G401.6 (cell line): ENCODE data around the gene TBXAS1.

ENCODE experiments used
- FAIRE-seq: peaks from 2 replicates; lab custom pipeline; 2012; peaks lifted over from hg19 to GRCh38; lab: Jason Lieb, UNC

The TBXAS1 gene

DNA sequence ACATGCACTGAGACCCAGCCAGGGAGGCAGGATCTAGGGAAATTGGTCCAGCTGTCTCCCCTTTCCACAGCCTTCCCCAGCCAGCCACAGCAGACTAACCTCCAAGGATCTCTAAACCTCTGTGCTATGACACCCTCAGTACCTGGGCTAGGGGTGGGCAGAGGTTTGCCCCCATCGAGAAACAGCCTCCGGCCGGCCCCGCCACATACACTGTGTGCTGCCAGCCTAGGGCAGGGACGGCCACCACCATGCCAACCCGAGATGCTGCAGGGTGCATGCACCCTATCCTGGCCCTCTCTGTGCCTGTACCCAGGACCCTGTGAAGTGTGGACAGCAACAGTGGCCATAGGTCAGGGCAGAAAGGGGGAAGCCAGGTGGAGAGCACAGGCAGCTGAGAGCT lies 175.6 kb downstream of the TBXAS1 start:
- no peak for FAIRE-seq

DNA sequence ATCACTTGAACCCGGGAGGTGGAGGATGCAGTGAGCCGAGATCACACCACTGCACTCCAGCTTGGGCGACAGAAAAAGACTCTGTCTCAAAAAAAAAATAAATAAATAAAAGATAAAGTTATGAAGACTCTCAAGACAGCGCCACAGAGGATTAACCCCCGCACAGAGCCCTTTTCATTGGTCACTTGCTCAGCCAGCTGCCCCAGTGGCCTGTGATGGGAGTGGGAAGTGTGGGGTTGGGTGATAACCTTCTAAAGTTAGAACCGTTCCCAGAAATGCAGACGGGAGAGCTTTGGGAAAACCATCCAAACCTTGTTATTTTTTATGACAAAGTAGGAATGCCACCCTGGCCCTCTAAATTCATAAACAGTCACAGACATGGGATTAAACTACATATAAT lies 176.3 kb downstream of the TBXAS1 start:
- no peak for FAIRE-seq

DNA sequence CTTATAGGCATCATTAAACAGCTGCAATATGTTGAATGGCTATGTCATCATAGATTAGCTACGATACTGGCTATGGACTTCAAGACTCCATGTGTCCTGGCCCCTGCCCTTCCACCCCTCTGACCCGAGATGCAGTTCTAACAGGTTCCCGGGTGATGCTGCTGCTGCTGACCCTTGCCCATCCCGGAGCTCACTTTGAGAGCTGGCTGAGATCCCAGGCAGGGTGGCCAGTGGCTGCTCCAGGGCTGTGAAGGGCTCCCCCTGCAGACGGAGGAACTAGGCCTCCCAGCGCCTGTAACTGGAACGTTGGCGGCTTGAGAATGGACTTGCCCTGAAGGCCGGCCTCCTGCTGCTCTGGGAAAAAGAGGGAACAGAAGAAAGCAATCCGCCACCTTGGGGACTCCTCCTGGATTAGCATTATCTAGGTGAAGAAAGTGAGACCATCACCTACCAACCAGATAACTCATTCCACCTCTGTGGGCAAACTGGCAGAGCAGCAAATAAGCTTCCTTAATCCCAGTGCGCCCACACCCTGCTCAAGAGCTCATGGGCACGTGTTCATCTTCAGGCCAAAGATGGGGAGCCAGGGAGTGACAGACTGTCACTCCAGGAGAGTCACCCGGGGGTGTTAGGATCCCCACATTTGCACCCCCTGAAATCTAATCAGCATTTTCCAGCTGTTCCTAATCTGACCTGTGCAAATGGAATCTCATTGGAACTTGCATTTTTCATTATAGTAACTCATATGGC lies 176.9 kb downstream of the TBXAS1 start:
- no peak for FAIRE-seq

DNA sequence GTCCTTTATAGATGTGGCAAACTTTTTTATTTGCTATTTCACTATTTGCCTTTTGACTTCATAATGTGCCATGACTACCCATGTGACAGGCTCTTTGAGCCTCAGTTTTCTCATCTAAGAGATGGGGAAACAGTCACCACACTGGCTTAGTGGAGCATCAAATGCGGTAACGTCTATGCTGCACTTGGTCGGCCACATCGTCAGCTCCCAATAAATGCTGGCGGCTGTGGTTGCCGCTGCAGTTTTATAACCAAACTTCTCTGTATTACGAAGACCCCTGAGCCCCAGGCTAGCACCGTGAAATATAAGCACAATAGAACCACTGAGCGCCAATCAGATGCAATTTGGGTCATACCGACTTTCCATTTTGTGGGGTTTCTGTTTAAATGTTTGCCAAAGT lies 177.5 kb downstream of the TBXAS1 start:
- FAIRE-seq: no peak

DNA sequence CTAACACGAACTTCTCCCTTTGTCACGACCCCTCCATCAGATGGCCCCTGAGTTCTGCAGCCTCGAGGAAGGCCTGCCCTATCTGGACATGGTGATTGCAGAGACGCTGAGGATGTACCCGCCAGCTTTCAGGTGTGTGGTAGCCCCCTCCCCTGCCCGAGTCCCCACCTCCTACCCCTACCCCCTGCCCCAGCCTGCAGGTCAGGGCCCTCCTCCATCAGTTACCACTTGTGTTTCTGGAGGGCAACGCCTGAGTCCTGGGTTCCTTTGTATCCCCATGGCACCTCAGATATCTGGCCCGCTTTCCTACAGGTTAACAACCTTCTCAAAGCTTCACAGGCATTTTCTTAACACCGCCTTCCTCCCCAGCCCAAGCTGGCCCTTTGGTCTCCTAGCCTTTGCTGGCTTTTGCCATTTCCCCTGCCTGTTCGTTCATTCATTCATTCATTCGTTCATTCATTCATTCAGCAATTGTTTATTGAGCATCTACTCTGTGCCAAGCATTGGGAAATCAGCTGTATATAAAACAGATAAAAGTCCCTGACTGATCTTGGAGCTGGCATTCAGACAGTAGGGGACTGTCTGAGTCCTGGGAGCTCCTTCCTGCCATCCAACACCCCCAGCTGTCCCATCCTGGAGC lies 178.1 kb downstream of the TBXAS1 start:
- FAIRE-seq: no peak

DNA sequence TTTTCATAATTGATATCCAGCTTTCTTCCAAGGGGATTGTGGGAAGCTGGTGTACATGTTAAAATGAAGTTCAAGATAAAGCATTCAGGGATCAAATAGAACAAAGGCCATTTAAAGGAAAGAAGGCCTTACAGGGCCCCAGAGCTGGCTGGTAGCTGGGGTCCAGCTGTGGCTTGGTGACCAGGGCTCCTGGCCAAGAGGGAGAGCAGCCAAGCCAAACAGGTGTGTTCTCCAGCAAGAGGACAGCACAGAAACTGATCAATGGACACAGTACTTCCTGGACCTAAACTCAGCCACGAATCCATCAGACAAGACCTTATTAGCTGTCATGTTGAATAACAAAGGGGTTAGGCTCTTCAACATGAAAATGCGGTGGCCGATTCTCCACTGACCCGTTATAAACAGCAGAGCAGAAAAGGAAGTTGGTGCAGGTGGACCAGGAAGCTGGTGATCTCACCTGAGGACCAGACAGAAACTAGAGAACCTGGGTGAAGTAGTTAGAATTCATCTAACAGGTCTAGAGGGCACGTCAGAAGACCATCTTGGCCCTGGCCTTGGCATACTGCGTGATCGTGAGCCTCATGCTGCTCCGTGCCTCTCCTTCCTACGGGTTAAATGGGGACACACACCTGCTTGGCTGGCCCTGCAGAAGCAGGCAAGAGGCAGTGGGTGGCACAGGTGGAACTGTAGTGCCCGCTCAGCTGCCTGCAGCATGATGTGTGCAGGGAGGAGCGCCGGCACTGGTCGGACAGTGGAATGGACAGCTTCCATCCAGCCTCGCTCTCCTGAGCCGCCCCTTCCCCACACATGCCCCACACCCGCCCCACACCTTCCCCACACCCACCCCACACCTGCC lies 179.9 kb downstream of the TBXAS1 start:
- no peak for FAIRE-seq

DNA sequence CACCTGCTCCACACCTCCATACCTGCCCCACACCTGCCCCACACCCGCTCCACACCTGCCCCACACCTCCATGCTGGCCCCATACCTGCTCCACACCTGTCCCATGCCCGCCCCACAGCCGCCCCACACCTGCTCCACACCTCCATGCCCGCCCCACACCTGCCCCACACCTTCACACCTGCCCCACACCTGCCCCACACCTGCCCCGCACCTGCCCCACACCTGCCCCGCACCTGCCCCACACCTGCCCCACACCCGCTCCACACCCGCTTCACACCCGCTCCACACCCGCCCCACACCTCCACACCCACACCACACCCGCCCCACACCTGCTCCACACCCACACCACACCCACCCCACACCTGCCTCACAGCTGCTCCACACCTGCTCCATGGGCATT lies 180.7 kb downstream of the TBXAS1 start:
- no peak for FAIRE-seq

DNA sequence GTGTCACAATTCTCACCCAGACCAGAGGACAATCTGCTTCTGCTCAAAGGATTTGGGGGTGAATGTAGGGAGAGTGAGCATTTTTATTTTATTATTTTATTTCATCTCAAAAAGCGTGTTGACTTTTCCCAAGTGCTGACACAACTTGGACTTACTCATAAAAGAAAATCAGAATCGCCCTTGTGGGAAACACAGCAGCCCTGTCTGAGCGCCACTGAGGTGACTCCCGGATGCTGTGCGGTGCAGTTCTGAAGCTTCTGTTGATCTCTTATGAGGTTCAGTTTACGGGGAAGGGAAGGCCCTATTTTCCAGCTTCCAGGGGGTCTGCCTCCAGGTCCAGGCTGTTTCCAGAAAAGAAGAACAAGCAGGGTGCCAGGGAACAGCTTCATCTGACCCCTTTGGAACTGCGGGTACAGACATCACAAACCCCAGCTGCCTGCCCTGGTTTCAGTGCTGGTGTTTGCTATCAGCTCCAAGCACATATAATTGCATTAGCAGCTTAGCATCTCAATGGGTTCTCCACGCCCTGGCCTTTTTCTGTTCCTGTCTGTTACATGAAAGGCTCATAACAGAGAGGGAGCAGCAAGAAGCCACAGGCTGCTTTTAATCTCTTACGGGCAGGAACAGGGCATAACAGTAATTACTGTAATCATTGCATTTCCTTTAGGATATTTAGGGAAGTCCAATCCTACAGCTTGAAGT lies 181.3 kb downstream of the TBXAS1 start:
- no peak for FAIRE-seq

DNA sequence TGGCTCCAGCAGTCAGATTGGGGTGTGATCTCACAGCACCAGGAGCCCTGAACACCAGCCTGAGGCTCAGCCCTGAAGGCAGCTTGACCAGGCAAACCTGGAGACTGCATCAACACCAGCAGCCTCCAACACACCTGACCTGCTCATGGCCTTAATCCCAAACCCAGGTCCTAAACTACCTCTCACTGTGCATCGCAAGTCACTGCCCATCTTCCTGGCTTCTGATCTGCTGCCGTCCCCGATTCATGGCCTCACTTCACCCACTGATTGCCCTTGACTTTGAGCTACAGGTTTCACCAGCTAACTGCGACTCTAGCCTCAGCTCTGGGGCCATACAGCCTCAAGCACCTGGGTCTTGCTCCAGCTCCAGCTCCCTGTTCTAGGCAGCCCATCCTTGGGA lies 184.6 kb downstream of the TBXAS1 start:
- no peak for FAIRE-seq

DNA sequence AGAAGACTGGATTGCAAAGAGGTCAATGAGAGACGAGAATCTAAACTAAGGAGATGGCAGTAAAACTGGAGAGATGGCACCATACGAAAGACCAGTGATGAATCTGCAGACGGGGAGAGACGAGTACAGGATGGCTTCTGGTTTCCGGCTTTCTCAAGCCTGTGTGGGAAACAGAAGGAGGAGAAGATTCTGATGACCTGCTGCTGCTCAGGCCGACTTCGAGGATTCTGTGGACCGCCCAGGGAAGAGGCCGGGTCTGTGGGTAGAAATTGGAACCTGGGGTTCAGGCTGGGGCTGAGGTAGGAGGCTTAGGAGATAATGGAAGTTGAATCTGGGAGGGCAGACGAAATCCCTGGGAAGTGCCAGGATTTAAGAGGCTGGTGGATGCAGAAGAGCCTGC lies 185.1 kb downstream of the TBXAS1 start:
- no peak for FAIRE-seq

DNA sequence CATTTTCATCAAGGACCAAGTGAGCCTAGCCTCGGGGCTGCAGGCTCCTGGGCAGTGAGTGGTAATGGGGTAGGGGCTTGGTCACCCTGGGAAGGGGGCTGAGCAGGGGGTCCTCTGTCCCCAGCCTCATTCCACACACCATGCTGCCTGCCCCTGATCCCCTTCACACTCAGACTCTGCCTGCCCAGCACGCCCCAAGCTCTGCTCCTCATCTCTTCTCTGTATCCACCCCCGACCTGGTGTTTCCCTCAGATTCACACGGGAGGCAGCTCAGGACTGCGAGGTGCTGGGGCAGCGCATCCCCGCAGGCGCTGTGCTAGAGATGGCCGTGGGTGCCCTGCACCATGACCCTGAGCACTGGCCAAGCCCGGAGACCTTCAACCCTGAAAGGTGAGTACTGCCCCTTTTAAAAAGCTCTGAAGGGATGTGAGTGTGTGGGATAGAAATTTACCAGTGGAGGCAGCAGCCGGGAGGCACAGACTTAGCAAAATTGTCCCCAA lies 186.5 kb downstream of the TBXAS1 start:
- no peak for FAIRE-seq

DNA sequence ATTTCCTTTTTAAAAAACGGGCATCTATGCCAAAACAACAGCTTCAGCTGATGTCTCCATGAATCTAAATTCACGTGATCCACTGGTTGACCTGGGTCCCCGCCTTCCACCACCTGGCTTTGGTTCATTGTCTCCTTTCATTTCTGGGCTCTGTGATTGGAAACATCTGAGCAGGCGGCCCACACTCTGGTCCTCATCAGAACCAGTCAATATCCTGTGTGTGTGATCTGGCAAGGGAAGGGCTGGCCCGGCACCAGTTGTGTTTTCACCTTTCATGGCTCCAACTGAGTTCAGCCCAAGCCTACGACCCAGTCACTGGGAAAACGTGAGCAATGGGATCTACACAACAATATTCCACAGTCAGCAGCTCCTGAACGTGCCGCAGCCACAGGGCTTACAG lies 187.5 kb downstream of the TBXAS1 start:
- no peak for FAIRE-seq

DNA sequence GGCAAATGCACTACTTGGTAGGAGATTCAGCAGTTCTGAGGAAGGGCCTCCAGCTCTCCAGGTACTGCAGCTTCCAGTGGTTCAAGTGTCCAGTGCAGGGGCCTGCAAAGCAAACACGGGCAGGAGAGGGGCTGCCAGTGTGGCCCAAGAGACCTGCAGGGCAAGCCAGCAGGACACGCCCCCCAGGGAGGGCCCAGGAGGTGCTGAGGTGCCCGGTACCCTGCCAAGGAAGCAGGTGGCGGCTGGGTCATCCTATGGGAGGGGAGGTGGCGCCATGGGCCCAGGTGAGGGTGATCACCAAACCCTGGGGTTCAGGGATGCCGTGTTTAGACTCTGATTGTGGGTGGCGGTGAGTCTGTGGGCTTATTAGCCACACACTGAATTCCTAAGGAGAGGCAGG lies 188.0 kb downstream of the TBXAS1 start:
- FAIRE-seq: no peak

DNA sequence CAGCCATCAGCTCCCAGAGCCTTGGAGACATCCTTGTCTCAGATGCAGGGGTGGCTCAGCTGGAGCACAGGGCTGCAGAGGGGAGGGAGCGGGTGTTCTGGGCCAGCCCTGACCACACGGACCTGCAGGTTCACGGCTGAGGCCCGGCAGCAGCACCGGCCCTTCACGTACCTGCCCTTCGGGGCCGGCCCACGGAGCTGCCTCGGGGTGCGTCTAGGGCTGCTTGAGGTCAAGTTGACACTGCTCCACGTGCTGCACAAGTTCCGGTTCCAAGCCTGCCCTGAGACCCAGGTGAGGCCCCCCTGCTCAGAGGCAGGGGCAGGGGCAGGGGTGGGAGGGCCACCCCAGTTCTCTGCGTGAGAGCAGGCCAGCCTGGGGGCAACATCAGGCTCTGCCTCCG lies 188.5 kb downstream of the TBXAS1 start:
- no peak for FAIRE-seq

DNA sequence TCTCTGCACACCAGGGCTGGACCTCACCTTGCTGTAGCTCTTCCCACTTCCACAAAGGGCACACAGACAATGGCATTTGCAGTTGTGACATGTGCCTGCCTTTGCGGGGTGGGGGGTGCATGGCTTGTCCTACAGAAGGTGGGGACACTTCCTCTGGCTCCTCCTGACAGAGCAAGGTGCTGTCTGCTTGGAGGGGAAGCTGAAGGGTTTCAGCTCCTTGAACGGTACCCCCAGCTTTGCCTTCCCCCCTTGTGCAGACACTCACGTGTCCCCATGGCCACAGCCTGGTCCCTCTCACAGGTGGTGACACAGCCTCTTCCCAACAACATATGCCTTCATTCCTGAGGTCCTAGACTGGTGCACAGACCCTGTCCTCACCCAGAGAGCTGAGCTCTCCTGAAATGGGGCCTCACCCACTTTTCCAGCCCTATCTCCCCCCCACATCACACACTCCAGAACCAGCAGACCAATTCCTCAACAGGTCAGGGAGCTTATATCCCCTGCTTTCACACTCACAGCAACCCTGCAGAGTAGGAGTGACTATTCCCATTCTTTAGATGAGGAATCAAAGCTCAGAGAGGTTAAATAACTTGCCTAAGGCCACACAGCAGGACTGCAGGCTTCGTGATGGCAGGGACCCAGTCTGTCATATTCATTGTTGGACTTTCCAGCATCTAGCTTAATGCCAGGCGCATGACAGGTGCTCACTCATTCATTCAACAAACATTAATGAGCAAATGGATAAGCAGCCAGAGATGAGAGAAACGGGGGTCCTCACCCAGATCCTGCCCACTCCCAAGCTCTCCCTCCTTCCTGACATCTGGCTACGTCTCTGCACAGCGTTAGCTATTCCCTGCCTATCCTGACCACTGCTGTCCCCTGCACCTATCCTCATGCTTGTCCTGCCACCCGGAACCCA lies 189.3 kb downstream of the TBXAS1 start:
- FAIRE-seq: no peak

DNA sequence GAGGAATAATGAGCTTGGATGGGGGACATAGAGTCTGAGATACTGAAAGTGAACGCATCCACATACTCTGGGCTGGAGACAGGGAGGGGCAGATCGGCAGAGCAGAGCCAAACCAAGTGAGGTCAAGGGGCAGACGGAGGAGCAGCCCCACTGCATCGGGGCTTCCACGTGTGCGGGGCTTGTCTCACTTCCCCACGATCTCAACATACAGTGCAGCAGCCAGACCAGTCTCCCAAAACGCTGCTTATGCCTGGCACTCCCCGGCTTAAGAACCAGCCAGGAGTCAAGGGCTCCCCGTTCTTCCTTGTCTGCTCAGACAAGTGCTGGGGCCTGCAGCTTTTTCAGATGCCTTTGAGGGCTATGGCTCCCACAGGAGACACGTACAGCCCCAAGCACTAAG lies 190.1 kb downstream of the TBXAS1 start:
- no peak for FAIRE-seq

DNA sequence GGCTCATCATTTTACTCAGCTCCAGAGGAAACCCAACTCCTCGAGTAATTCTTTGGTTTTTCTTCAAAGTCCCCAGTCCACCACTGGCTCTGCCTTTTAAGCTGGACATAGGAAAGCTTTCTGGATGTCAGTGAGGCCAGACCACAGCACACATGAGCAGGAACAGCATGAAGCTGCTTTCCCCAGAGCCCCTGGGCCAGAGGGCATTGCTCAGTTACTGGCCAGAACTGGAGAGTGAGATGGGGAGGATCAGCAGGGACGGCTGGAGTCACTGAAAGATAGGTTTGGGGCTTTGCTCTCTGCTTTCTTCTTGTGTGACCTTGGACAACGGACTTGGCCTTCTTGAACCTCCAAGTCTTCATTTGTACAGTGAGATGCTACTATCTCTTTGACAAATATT lies 190.5 kb downstream of the TBXAS1 start:
- no peak for FAIRE-seq

DNA sequence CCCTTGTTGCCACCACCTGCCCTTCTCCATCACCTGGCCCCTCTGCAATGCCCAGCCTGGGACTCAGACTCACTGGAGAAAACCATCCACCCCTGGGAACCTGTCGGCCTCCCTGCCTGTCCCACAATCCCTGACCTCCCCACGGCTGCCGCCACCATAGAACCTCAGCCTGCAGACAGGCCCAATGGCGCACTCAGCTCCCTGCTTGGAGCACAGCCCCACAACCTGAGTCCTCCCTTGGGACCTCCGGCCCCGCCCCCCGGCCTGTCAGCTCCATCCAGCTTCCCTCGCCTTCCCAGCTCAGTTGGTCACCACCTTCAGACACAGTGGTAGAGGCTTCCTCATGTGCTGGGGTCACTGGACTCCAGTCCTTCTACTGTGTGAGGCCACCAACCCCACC lies 192.5 kb downstream of the TBXAS1 start:
- no peak for FAIRE-seq

DNA sequence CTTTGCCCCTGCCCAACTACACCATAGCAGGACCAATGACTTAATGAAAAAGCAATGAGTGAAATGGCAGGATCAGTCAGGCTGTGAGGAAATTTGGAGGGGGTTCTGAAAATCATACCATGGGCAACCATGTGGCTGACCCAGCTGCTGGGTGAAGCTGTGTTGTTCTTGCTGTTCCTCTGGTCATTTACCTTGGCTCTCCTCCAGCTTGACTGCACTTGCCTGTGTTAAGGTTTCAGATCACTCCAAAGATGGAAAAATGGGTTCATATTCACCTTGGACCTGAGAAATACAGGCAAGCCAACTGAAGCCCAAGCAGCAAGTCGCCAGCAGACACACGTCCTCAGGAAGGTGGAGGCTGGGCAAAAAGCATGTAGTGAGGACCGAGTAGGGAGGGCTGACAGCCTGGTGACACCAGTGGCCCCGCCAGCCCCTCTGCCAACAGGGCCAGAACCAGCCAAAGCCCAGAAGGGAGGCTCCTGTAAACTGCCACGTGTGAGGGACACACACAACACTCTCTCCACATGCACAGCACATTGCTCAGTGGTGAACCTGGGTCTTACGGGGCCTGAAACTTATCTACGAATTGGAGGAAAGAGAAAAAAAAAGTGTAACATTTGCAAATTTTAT lies 193.6 kb downstream of the TBXAS1 start:
- FAIRE-seq: no peak

DNA sequence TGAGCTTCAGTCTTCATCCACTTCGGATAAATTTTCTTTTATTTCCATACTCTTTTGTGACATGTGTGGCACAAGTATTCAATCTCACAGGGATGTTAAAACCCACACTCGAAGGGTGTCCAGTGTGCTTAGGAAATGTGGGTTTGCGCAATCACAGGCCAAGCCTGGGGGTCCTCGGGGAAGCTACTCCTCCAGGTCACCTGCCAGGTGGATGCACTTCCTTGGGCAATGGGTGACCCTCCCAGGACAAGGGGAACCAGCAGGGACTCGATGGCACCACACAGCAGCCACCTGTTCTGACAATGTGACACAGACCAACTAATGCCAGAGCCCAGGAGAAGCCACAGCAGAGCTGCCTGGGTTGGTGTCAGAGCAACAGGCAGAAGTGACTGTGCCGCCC lies 194.7 kb downstream of the TBXAS1 start:
- FAIRE-seq: no peak

DNA sequence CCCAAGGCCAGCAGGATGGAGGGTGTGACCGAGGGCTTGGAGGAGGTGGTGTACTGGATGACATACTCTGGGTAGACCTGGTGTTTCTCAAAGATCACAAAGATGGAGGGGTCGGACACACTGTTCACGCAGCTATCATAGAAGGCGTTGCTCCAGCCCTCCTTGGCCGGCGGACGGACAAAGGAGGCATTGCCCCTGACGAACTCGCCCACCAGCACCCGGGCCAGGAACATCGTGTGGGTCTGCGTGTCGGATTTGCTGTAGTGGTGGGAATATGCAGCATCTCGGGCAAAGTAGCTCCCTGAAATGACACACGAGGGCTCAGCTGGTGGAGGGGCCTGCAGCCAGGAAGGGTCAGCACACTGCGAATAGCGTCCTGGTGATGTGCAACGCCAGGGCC lies 195.5 kb downstream of the TBXAS1 start:
- FAIRE-seq: no peak
